Loucy (cell line): ENCODE measurements around the gene FGF9.

ENCODE experiments used
- CTCF ChIP-seq: fragments of 200-600 bp; sonication (generic); conservative IDR thresholded peaks from 2 replicates; pipeline ENCODE4 v1.5.1; 2014; ENCODE audit warnings: mild to moderate bottlenecking, antibody characterized with exemption, low read length
- EZH2phosphoT487 ChIP-seq: fragments of 200-600 bp; IDR thresholded peaks from 2 replicates; pipeline ENCODE4 v1.6.1; 2018; ENCODE audit warnings: antibody characterized with exemption, mild to moderate bottlenecking, moderate library complexity, borderline replicate concordance

- TF ChIP-seq CTCF: no peak
- no peak for TF ChIP-seq EZH2phosphoT487
Measured at GRCh38 chr13:21663197-21663596, 7.7 kb upstream of the FGF9 start.
